GM18511 (cell line): ENCODE measurements around the gene GSTM2.

ENCODE experiments used
- ATAC-seq: cut with Tn5 transposase; IDR thresholded peaks from one replicate; pipeline ENCODE4 v1.9.1; 2021; ENCODE audit warnings: mild to moderate bottlenecking, moderate library complexity; ENCODE audit not compliant: unreplicated experiment

Gene GSTM2

DNA sequence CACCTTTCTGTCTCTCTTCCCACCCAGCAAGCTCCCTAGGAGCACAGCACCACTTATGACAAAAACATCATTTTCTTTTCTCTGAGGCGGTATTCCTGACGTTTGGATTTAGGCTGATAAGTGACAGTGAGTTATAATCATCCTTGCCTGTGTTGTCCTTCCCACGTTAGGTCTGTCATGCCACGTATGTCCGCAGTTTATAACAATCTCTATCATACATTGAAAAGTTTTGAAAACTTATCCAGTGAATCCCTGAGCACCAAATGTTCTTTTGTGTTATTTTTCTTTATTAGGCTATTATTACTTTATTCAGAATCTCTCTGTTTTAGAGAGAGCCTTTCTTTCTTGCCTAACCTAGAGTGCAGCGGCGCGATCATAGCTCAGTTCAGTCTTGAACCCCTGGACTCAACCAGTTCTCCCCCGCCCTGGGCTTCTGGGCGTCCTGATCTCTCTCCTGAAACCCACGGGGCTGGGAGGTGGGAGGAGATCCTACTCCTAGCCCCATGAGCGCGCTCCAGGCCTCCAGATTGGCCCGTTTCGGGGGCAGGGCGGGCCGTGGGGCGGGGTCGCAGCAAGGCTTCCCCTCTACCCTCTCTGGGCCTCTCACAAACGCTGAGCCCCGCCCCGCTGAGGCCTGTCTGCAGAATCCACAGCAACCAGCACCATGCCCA, at the start of gene GSTM2:
Gene GSTM2, plus strand, starts transcription at position 606 of the 671 bp plus-strand sequence. Its CDS starts 59 bp downstream, at position 665.
- peak; percentile 96 for ATAC-seq

DNA sequence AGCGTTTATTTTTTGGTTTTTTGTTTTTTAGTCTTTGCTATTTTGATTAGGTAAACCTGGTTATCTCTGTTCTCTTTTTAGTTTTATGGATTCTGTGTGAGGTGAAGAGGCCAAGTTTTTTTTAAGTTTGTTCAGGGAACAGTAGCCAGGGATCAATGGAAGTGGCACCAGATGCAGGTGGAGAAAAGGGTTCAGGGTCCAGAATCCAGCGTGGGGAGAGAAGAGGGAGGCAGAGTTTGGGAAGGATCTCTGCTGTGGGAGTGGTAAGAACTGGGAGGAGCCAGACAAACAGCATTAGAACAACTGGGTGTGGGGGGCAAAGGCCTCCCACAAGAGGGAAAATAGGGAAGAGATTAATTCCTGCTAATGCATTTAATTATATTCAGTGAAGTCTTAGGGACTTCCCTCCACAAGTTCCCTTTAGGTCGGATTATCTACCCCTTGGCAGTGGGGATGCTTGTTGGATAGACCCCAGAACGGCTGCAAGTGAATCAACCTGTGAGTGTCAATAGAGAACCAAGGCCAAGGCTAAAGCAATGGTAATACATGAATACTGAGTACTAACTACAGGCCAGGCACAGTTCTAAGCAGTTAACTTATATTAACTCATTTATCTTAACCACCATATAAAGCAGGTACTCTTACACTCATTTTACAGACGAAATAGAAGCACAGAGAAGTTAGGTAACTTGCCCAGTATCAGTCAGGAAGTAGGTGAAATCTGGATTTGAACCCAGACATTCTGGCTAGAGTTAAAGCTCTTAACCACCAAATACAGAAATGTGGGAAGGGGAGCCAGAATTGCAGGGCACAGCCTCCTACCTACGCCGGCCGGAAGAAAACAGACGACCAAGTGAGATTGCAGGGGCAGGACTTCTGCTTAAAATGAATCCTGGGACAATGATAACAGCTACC, 48.9 kb upstream of the GSTM2 start:
- no peak for ATAC-seq

DNA sequence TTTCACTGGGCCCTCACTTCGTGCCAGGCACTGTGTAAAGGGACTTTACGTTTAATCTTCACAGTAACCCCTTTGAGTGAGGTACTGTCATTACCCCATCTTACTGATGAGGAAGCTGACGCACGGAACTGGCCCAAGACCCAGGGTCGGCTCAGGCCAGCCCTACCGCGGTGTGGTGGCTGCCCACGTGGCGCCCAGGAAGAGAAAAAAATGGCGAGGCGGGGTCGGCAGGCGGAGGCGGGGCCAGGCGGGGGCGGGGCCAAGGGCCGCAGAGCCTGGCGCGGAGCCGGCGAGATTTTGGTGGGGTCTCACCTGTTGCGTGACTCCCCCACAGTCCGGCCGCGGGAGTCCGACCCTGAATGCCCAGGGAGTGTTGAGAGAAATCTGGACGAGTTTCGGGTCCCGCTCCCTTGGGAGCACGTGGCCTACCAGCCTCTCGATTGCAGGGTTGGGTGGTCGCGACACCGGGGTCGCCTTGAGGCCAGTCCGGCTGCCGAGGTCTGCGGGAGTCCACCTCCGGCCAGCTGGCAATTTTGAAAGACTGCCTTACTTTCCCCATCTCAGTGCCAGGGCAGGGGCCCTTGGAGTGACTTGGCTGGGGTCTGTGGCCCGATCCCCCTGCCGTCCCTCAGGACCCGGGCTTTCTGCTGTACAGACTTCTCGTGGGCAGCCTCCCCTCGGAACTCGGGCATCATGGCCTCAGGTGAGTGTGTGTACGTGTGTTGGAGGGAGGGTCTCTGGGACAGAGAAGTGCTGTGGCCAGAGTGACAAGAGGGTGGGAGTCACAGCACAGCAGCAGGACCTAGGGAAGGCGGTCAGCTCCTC, 48.1 kb upstream of the GSTM2 start, which contains the start of the genes AMPD2 and GNAT2:
Gene AMPD2, plus strand, starts transcription at position 262 of the 825 bp plus-strand sequence. CDS start 1,339 bp downstream, outside the sequence.
Gene GNAT2, minus strand, starts transcription at position 41 of the 825 bp plus-strand sequence. CDS start 6,746 bp downstream, outside the sequence.
- ATAC-seq = peak; percentile 58

DNA sequence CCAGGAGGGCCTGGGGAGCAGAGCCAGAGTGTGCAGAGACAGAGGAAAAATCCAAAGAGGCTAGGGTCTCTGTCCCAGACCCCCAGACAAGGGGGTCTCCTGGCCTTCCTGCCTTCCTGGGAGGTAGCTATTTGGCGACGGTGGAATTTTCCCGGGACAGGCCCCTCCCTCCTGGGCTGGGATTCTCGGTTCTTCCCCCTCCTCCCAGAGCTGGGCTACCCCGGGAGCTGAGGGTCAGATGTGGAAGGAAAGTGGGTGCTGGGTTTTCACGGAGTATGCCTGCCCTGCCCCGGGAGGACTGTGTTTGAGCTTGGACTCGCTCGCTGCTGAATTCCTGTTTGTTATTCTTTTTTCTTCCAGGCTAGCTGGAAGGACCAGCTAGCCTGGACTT, 47.5 kb upstream of the GSTM2 start:
- peak; percentile 6 for ATAC-seq

DNA sequence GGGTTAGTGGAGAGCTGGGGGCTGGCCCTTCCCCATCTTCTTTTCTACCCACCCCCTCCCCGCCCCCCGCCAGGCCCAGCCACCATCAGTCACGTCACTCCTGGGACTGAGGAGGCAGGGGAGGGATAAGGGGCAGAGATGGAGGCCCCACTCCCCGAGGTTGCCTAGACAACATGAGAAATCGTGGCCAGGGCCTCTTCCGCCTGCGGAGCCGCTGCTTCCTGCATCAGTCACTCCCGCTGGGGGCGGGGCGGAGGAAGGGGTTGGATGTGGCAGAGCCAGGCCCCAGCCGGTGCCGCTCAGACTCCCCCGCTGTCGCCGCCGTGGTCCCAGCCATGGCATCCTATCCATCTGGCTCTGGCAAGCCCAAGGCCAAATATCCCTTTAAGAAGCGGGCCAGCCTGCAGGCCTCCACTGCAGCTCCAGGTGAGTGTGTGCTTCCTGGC, 47.0 kb upstream of the GSTM2 start:
- ATAC-seq = peak; percentile 76

DNA sequence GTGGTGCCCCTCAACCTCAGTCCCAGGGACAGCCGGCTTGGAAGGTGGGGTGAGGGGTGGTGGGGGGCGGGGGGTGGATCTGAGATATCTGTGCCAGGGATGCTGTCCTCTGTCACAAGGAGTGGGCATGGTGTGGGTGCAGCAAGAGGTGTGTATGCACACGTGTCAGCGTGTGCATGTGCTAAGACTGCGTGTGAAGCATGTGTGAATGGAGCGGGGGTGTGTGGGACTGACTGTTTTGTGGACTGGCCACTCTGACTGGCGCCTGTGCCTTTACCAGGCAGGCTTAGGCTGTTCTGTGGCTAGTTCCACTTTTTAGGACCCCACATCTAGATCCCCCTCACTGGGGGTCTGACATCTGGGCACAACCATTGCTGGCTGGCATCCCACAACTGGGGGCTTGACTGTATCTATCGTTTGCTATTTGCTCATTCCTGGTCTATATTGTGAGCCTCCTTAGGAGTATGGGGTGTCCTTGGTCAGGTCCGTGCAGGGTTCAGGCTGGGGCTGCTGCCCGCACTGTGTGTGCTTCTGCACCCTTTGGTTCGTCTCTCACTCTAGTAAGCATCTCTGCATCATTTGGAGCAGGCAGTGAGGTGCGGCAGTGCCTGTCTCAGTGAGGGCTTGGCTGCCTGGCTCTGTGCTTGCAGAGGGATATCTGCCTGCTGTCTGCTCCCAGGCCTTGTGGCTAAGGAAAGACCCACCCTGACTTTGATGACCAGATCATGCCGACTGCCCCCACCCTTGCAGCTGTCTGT, 46.3 kb upstream of the GSTM2 start:
- ATAC-seq = no peak

DNA sequence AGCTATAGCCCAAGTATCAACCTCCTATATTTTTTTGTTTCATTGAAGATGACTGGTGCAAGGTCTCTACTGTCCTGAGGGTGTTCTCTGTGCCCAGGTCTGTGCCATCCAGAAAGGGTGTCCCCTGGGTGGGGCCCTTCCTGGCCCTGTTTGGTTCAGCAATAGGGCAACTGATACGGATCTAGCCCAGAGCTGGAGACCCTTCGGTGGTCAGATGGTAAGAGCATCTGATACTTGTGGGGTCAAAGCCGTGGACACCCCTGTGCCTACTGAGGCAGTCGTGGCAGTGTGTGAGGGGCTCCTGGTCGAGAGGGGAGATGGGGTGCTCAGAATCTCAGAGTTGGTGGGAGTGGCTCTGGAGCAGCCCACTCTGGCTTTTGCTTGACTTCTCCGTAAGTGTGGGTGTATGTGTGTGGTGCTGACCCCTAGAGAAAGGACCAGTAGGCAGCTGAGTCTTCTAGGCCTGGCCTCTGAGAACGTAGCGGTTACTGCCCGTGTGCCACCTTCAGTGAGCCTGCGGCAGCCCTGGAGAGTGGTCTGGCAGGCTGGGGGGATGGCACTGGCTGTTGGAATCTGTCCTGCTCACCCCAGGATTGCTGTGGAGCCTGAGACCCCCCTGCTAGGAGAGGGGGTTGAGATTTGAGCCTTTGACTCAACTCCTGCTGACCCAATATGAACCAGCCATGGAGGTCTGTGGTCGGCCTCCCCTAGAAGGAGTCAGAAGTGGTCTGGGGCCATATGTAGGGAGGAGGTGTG, 45.5 kb upstream of the GSTM2 start:
- no peak for ATAC-seq

DNA sequence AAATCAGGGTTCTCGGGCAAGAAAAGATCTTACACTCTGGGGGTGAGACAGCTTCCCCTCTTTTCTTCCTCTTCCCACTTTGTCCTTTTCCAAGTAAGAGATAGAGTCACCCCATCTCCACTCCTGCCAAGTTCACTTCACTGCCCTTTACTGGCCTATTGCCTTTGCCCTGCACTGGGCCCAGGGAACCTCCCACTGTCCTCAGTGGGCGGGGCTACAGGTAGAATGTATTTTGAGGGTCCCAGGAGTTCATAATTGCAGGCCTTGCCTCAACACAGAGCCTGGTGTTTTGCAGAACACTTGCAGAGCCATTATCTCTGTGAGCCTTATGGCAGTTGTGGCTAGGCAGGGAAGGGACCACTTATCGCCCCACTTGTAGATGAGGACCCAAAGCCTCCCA, 45.0 kb upstream of the GSTM2 start:
- no peak for ATAC-seq

DNA sequence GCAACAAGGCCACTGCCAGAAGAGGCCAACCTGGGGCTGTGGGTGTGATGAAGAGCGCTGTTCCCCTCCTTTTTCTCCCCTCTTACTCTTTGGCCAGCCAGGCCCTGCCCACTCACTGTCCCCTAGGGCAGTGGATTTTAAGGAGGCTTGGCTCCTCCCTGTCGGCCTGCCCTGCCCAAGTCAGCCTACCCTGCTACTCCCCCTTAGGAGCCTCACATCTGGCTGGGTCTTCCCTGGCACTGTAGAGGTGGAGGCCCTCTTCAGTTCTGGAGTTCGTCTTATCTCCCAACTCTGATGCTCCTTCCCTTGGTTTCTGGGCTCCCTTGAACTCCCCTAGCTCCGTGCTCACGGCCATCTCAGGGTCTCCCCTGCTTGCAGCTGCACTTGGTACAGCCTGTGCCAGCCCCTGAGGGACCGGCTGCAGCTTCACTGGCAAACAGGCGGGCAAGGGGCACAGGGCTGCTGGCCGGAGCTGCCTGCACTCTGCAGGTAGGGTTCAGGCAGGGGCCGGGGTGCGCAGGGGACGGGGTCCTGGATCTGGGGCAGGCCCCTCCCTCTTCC, 44.2 kb upstream of the GSTM2 start:
- no peak for ATAC-seq

DNA sequence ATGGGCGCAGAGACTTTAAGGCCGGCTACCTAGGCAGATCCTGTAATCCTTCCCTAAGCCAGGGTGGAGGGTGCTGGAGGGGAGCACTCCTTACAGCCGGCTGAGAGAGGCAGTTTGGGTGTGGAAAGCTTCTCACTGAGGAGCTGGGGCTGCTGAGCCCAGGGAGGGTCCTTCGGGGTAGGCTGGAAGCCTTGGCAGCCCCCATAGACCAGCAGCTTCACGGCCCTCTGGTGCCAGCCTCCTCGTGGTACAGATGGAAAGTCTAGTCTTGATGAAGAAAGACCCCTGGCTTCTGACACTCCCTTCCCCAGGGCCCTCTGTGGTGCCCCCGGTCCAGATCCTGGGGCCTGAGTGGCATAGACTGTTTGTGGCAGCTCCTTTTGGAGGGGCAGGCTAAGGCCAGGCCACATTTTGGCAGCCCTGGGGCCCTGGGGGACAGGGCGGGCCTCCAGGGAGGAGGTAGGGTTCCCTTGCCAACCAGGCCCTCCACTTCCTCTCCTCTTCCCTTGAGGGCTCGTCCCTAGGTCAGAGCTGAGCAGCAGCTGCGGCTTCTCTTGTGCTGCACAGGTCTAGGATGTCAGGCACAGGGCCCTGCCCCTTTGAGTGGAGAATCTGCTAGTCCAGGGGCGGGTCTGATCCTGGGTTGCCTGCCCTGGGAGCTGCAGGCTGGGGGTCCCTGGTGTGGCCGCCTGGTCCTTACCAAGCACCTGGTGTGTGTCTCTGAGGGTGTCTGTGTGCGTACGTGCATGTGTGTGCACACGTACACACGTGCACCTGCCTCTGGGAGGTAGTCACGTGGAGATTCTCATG, 43.5 kb upstream of the GSTM2 start:
- no peak for ATAC-seq

DNA sequence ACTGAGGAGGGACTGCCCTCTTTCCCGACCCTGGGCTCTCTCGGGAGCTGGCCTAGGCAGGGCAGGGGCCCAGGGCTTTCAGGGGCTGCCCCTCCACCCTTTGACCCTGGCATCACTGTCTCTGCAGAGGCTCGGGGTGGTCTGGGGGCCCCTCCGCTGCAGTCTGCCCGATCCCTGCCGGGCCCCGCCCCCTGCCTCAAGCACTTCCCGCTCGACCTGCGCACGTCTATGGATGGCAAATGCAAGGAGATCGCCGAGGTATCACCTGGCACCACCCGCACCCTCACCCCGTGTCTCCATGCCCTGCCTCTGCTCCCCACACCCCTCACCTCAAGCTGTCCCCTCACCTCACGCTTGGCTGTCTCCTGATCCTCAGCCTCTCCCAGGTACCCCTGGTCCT, 42.7 kb upstream of the GSTM2 start:
- ATAC-seq = no peak

DNA sequence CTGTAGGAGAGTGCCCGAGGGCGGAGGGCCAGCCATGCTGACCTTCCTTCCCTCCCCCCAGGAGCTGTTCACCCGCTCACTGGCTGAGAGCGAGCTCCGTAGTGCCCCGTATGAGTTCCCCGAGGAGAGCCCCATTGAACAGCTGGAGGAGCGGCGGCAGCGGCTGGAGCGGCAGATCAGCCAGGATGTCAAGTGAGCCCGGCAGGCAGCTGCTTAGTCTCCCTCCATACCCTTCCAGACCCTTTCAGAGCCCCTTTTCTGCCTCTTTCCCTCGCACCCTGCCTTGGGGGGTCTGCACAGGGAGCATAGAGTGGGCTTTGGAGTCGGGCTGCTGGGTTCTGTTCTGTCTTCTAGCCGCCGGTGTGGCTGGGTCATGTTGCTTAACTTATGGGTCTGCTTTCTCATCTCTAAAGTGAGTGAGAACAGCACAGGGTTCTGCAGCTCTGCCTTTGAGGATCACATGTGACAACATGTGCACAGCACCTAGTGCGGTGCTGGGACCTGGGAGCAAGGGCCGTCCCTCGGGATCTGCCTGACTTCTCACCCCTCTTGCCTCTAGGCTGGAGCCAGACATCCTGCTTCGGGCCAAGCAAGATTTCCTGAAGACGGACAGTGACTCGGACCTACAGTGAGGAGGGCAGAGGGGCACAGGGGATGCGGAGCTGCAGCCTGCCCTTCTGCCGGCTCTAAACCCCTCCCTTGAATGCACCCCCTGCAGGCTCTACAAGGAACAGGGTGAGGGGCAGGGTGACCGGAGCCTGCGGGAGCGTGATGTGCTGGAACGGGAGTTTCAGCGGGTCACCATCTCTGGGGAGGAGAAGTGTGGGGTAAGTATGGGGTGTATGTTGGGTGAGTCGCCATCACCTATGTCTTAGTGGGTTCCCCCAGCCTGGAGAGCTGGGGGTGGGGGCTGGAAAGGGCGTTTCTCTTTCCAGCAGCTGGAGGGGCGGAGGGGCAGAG, 42.0 kb upstream of the GSTM2 start:
- ATAC-seq = no peak

DNA sequence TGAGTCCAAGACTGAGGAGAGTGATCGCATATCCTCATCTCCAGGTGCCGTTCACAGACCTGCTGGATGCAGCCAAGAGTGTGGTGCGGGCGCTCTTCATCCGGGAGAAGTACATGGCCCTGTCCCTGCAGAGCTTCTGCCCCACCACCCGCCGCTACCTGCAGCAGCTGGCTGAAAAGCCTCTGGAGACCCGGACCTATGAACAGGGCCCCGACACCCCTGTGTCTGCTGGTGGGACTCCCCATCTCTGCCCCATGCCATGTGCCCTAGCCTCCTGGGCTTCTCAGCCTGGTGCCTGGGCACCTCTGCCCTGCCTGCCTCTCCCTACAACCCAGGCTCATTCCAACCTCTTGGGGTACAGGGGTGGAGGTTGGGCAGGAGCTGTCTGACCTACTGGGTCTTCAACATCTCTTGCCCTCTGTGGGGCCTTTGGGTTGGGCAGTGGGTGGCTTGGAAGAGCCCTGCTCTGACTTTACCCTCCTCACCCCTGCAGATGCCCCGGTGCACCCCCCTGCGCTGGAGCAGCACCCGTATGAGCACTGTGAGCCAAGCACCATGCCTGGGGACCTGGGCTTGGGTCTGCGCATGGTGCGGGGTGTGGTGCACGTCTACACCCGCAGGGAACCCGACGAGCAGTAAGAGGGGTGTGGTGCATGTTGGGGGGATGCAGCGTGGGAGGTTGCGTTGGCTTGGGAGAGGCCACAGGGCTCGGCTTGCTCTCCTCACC, 41.0 kb upstream of the GSTM2 start:
- no peak for ATAC-seq

DNA sequence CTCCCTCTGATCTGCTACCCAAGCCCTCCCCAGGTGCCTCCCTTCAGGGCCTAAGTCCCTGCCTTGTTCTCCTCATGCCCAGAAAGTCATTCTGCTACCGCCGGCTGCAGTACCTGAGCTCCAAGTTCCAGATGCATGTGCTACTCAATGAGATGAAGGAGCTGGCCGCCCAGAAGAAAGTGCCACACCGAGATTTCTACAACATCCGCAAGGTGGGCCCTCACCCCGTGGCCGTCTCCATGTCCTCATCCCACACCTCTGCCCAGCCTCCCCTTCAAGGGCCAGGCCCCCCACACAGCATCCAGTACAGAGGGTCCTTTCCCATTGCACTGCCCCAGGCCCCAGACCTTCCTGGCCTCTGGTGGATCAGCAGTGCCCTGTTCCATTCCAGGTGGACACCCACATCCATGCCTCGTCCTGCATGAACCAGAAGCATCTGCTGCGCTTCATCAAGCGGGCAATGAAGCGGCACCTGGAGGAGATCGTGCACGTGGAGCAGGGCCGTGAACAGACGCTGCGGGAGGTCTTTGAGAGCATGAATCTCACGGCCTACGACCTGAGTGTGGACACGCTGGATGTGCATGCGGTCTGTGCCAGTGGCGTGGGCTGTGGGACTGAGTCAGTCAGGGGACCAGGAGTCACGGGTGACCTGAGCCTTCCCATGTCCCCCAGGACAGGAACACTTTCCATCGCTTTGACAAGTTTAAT, 40.0 kb upstream of the GSTM2 start:
- ATAC-seq = no peak

DNA sequence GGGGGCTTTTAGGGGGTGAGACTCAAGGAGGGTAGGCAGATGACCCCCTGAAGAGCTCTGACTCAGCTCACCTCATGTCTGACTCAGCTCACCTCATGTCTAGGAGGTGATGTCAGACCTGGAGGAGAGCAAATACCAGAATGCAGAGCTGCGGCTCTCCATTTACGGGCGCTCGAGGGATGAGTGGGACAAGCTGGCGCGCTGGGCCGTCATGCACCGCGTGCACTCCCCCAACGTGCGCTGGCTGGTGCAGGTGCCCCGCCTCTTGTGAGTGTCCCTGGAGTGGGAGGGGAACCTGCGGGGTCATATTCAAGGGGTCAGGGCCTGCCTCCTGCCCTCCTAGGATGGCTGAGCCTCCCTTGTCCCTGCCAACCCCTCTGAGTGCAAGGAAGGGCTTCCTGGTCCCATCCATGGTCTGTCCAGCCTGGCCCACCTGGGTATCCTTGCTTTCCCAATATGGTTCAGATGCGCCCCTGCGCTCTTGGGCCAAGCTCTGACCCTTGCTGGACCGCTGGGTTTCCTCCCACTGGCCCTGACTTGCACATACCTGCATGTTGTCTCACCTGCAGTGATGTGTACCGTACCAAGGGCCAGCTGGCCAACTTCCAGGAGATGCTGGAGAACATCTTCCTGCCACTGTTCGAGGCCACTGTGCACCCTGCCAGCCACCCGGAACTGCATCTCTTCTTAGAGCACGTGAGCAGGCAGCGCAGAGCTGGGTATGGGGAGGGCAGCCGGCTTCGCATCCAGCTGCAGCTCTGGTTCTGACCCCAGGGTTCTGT, 39.1 kb upstream of the GSTM2 start:
- no peak for ATAC-seq
